A673 (cell line): Measurements from ENCODE around the gene CTTNBP2NL. TPM values are rescaled to one million over a fixed set of nuclear protein-coding genes. Genes with fewer than 3 reads are reported as not detected.
"Not testable (repeated sequence)": the region's sequence is repeated elsewhere in the genome, so short reads cannot be mapped to it uniquely, and the experiment has no call there.

Experiments used
- BruUV-seq: library from RNA; stranded (reverse); fragments of 400-500 nt; replicated peaks from 2 replicates; lab custom pipeline; 2021; lab: Mats Ljungman, UMichigan
- CTCF ChIA-PET: fragments of 300-600 bp; sonication (Branson Sonifier 250); formaldehyde crosslinking; loops from one replicate; lab custom pipeline; 2022; ENCODE audit warnings: antibody characterized with exemption; lab: Charles Lee
- POLR2A ChIA-PET: fragments of 300-600 bp; sonication (Branson Sonifier 250); formaldehyde crosslinking; loops from one replicate; lab custom pipeline; 2022; ENCODE audit warnings: antibody characterized with exemption; ENCODE audit not compliant: low non-redundant PET; lab: Charles Lee
- DNase-seq: peaks from one replicate; pipeline ENCODE4 v3.0.0-alpha.2; 2015; ENCODE audit warnings: low spot score
- H3K27ac ChIP-seq: fragments of 200-600 bp; sonication (generic); 2 replicates; pipeline ENCODE4 v1.5.1; 2016; ENCODE audit warnings: mixed run types, low read depth, mild to moderate bottlenecking, mixed read lengths, antibody characterized with exemption, low read length; ENCODE audit not compliant: poor library complexity, severe bottlenecking
- H3K27me3 ChIP-seq: fragments of 200-600 bp; sonication (generic); replicated peaks from 2 replicates; pipeline ENCODE4 v1.6.1; 2017; ENCODE audit warnings: mixed run types, low read depth, mild to moderate bottlenecking, mixed read lengths, antibody characterized with exemption, low read length; ENCODE audit not compliant: insufficient read depth, poor library complexity
- H3K36me3 ChIP-seq: fragments of 200-600 bp; sonication (generic); 2 replicates; pipeline ENCODE4 v1.6.1; 2016; ENCODE audit warnings: mixed run types, mild to moderate bottlenecking, mixed read lengths, antibody characterized with exemption, low read length; ENCODE audit not compliant: insufficient read depth, poor library complexity, severe bottlenecking
- H3K4me1 ChIP-seq: fragments of 200-600 bp; sonication (generic); 2 replicates; pipeline ENCODE4 v1.6.1; 2017; ENCODE audit warnings: mixed run types, mild to moderate bottlenecking, mixed read lengths, antibody characterized with exemption, low read length; ENCODE audit not compliant: insufficient read depth, poor library complexity, severe bottlenecking
- H3K4me3 ChIP-seq: fragments of 200-600 bp; sonication (generic); 2 replicates; pipeline ENCODE4 v1.5.1; 2016; ENCODE audit warnings: low read depth, mixed run types, mild to moderate bottlenecking, mixed read lengths, low read length; ENCODE audit not compliant: poor library complexity, severe bottlenecking
- H3K9me3 ChIP-seq: fragments of 200-600 bp; sonication (generic); 2 replicates; pipeline ENCODE4 v1.6.1; 2016; ENCODE audit warnings: mixed run types, low read depth, mild to moderate bottlenecking, mixed read lengths, antibody characterized with exemption, low read length; ENCODE audit not compliant: poor library complexity, severe bottlenecking
- EZH2 ChIP-seq: fragments of 200-600 bp; sonication (generic); IDR thresholded peaks from 2 replicates; pipeline ENCODE4 v1.6.1; 2017; ENCODE audit warnings: borderline replicate concordance, low read depth, mild to moderate bottlenecking, mixed read lengths, antibody characterized with exemption, low read length; ENCODE audit not compliant: poor library complexity, severe bottlenecking
- intact Hi-C: fragments of 100-400 bp; cut with micrococcal nuclease; formaldehyde crosslinking; loops from one replicate; pipeline ENCODE4 v1.10.0; 2022; ENCODE audit not compliant: unreplicated experiment
- total RNA-seq: library from RNA; stranded (reverse); gene quantifications from 2 replicates; pipeline ENCODE4 v1.2.3, GENCODE V29; 2021
- TF ChIP-seq, protein P1 (sequence below): fragments of 300-800, 200-600 bp; sonication (generic); conservative IDR thresholded peaks from 2 replicates; pipeline ENCODE4 v1.5.1; 2017; ENCODE audit warnings: low read depth, mild to moderate bottlenecking, antibody characterized with exemption, low read length, moderate library complexity, mixed read lengths

The CTTNBP2NL gene
- total RNA-seq, 1 experiment from 2014 or later = 32.7 TPM

GRCh38 chr1:112399456-112399855, 3.4 kb downstream of the CTTNBP2NL start:
- Histone ChIP-seq H3K27me3 (no peaks in the 10 kb centered on the region), H3K4me3 (no peak overlapping the region), H3K36me3 (no peaks in the 10 kb centered on the region), H3K27ac (no peak overlapping the region), H3K9me3 (no peaks in the 10 kb centered on the region), H3K4me1 (peaks cover 46% of the 10 kb centered on the region)
- ChIA-PET POLR2A (no interaction called here), CTCF (no interaction called here)
- TF ChIP-seq EZH2 = no peak
- TF ChIP-seq, protein P1, sequence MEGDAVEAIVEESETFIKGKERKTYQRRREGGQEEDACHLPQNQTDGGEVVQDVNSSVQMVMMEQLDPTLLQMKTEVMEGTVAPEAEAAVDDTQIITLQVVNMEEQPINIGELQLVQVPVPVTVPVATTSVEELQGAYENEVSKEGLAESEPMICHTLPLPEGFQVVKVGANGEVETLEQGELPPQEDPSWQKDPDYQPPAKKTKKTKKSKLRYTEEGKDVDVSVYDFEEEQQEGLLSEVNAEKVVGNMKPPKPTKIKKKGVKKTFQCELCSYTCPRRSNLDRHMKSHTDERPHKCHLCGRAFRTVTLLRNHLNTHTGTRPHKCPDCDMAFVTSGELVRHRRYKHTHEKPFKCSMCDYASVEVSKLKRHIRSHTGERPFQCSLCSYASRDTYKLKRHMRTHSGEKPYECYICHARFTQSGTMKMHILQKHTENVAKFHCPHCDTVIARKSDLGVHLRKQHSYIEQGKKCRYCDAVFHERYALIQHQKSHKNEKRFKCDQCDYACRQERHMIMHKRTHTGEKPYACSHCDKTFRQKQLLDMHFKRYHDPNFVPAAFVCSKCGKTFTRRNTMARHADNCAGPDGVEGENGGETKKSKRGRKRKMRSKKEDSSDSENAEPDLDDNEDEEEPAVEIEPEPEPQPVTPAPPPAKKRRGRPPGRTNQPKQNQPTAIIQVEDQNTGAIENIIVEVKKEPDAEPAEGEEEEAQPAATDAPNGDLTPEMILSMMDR = no peak
- intact Hi-C loops = no loop called here
- no TSS peak for BruUV-seq
- no peak for DNase-seq

- H3K27ac ChIP-seq, CTCF ChIA-PET, intact Hi-C loops, H3K4me3 ChIP-seq, DNase-seq, H3K9me3 ChIP-seq, H3K36me3 ChIP-seq, BruUV-seq, H3K27me3 ChIP-seq: not testable (repeated sequence)
- H3K4me1 ChIP-seq = peaks cover 37% of the 10 kb centered on the region
- POLR2A ChIA-PET = interaction anchor here (0.7 kb wide), 1 partner anchor 45 kb away, joined by 3 read pairs; no protein-coding TSS in a partner anchor
Measured at GRCh38 chr1:112400706-112401105, 4.7 kb downstream of the CTTNBP2NL start.

GRCh38 chr1:112402682-112403643, 6.9 kb downstream of the CTTNBP2NL start:
- BruUV-seq = no TSS peak
- intact Hi-C loops = no loop called here
- Histone ChIP-seq H3K27me3 (no peaks in the 10 kb centered on the region), H3K4me1 (peaks cover 39% of the 10 kb centered on the region), H3K27ac (no peak overlapping the region), H3K9me3 (no peaks in the 10 kb centered on the region), H3K4me3 (no peak overlapping the region), H3K36me3 (no peaks in the 10 kb centered on the region)
- POLR2A ChIA-PET = no interaction called here
- CTCF ChIA-PET = no interaction called here
- TF ChIP-seq EZH2 = no peak
- TF ChIP-seq, protein P1 = no peak
- no peak for DNase-seq
